Left ventricle myocardium superior (tissue), 1 donor: ENCODE results near the gene UBTD2. TPM values are rescaled to one million over a fixed set of nuclear protein-coding genes. Genes with fewer than 3 reads are reported as not detected.
"Not testable (repeated sequence)": the region's sequence is repeated elsewhere in the genome, so short reads cannot be mapped to it uniquely, and the experiment has no call there.

ENCODE experiments used
- ATAC-seq: fragments of 200-7000 bp; cut with Tn5 transposase; one replicate; pipeline ENCODE4 v1.9.1; 2020; ENCODE audit warnings: mild to moderate bottlenecking, moderate library complexity
- DNase-seq: peaks from one replicate; pipeline ENCODE4 v3.0.0-alpha.2; 2020
- intact Hi-C: fragments of 100-400 bp; cut with micrococcal nuclease; formaldehyde crosslinking; loops from one replicate; pipeline ENCODE4 v1.11.0; 2022
- long read RNA-seq: library from polyadenylated mRNA; unstranded; transcript quantifications from one replicate; pipeline ENCODE4 v2.0.0, GENCODE V29; 2021
- total RNA-seq: library from RNA; stranded (reverse); fragmentation: NEBNext Ultra II Directional; extraction: Animal tissue kit (Norgen Biotek cat#: 25700); gene quantifications from one replicate; pipeline ENCODE4 v1.2.1, GENCODE V29; 2021
- donor health status: DM: no; HTN: yes; CAD: no; lungs with severe emphysema.

UBTD2 gene, protein sequence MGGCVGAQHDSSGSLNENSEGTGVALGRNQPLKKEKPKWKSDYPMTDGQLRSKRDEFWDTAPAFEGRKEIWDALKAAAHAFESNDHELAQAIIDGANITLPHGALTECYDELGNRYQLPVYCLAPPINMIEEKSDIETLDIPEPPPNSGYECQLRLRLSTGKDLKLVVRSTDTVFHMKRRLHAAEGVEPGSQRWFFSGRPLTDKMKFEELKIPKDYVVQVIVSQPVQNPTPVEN
- total RNA-seq: 8.7 TPM
- long read RNA-seq, transcript UBTD2-201 (3 exons, 3,301 nt): major isoform, 29 of 32 reads
- long read RNA-seq, partial matches to known transcripts: 0 of 32 reads
- long read RNA-seq, other reads (novel, unspliced or antisense): 3 of 32 reads

GRCh38 chr5:172283020-172283861 lies at the start of gene UBTD2:
TSS of gene UBTD2 (minus strand) at chr5:172283764. CDS start at chr5:172283665, 99 bp downstream.
- ATAC-seq: peak; percentile 88
- peak; percentile 92 for DNase-seq
- intact Hi-C loops: no loop called here

GRCh38 chr5:172326901-172327300 lies 43.3 kb upstream of the UBTD2 start:
- ATAC-seq, intact Hi-C loops, DNase-seq: not testable (repeated sequence)

GRCh38 chr5:172325452-172325851 lies 41.9 kb upstream of the UBTD2 start:
- DNase-seq (no peak), ATAC-seq (no peak)
- intact Hi-C loops: no loop called here

- ATAC-seq: no peak
Measured at GRCh38 chr5:172322028-172322965, 38.7 kb upstream of the UBTD2 start.

GRCh38 chr5:172321593-172321992 lies 38.0 kb upstream of the UBTD2 start:
- intact Hi-C loops: no loop called here
- ATAC-seq (no peak), DNase-seq (no peak)

More at GRCh38 chr5:172322028-172322965, 38.7 kb upstream of the UBTD2 start:
- DNase-seq: no peak
- intact Hi-C loops: no loop called here

GRCh38 chr5:172319708-172320441 lies 36.3 kb upstream of the UBTD2 start:
- DNase-seq (no peak), ATAC-seq (peak; percentile 53)
- intact Hi-C loops: no loop called here

DNA sequence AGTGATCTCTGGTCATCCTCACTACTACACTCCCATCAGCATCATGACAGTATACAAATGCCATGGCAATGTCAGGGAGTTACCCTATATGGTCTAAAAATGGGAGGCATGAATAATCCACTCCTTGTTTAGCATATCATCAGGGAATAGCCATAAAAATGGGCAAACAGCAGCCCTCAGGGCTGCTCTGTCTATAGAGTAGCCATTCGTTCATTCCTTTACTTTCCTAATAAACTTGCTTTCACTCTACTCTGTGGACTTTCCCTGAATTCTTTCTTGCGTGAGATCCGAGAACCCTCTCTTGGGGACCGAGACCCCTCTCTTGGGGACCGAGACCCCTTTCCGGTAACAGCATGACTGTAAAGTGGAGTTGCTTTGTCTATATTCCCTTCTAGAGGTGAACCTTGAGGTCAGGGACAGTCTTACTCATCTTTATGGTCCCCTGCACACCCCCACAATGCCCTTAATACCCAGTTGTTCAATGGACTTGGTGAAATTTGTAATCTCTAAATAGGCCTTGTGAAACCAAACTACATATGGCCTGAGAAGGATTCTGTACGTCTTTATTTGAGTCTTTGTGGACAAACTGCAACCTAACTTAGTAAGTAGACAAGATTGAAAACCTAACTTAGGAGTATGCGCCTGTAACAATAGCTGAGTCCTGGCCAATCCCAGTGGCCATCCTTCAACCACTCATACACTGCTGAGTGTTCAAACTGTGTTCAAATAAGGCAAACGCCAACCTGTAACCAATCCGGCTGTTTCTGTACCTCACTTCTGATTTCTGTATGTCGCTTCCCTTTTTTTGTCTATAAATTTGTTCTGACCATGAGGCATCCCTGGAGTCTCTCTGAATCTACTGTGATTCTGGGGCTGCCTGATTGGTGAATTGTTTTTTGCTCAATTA lies 32.3 kb upstream of the UBTD2 start:
- intact Hi-C loops: no loop called here

DNA sequence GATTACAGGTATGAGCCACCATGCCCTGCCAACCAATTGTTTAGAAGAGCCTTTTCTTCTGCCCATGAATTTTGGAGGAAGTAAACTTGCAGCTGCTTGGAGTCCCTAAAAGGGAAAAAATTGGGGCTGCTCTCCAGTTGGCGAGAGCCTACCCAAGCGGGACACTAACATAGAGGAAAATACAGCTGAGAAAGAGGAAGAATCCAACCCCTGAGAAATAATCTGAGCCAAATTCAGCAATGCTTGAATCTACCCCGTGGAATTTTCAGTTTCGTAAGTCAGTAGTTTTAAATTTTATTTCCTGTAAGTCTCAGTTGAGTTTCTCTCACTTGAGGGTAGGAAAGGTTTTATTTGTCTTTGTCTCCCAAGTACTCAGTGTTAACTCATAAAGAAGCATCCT lies 30.4 kb upstream of the UBTD2 start:
- intact Hi-C loops: no loop called here
- ATAC-seq: no peak
- no peak for DNase-seq

More for the DNA sequence above, 32.3 kb upstream of the UBTD2 start:
- ATAC-seq (no peak), DNase-seq (no peak)

DNA sequence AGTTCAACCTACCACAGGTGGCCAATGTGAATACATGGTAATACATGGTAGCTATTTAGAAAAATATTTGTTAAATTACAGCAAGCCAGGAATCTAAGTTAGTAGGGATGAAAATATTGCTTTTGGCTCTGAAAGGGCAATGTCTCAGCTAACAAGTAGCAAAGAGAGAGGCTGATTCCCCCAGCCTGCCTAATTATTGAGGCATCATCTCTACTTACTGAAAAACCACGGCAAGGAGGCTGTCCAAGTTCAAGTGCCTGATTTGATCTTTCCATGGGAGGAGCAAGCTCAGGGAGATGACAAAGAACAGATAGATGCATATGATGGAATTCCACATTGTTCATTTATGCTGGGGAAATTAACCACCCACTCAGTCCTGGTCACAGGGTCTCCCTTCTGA lies 28.7 kb upstream of the UBTD2 start:
- ATAC-seq: no peak
- DNase-seq: no peak
- intact Hi-C loops: no loop called here

GRCh38 chr5:172311605-172312004 lies 28.0 kb upstream of the UBTD2 start:
- ATAC-seq: no peak
- no peak for DNase-seq
- intact Hi-C loops: no loop called here

DNA sequence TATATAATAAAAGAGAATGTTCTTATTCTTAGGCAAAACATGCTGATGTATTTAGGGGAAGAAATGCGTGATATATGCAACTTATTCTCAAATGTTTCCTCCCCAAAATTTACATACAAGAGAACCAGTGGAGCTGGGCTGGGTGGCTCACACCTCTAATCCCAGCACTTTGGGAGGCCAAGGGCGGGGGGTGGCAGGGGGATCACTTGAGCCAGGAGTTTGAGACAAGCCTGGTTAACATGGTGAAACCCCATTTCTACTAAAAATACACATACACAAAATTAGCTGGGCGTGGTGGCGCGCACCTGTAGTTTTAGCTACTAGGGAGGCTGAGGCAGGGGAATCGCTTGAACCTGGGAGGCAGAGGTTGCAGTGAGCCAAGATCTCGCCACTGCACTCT lies 27.5 kb upstream of the UBTD2 start:
- DNase-seq: no peak
- ATAC-seq: no peak
- intact Hi-C loops: no loop called here

DNA sequence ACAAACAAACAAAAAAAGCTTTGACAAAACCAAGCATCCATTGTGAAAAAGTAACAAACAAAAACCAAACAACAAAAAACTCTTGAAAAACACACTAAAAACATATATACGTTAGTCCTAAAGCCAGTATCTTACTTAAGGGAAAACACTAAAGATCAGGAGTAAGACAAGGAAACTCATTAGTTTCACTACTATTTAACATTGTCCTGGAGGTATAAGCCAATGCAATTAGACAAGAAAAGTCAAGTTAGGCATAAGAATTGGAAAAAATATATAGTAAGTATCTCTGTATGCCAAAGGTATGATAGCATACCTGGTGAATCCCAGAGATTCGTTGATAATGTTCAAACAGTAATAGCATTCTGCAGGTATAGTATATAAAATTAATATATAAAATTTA lies 21.8 kb upstream of the UBTD2 start:
- intact Hi-C loops: no loop called here
- DNase-seq: no peak

DNA sequence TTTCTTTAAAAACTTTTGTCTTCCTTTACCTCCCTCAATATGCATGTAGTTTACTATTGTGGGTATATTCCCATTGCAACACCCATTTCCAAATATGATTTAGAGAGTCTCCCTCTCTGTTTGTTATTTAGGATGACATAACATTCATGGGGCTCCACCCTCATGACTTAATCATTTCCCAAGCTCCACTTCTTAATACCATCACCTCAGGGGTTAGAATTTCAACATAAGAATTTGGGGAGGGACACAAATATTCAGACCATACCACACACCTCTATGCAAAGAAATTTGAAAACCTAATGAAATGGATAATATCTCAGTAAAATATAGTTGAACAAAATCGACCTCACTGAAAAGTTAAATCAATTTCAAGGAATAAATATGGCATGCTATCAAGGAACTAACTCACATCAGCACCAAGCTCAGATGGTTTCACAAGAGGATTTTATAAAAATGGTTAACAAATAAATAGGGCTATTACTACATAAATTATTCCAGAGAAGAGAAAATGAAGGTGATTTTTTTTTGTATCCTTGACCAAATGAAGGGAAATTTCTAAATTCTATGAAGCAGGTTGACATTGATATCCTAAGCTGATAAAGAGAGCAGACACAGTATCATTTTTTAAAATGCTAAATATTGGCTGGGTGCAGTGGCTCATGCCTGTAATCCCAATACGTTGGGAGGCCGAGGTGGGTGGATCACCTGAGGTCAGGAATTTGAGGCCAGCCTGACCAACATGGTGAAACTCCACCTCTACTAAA lies 20.2 kb upstream of the UBTD2 start:
- intact Hi-C loops: no loop called here
- DNase-seq (no peak), ATAC-seq (no peak)

More for the DNA sequence above, 21.8 kb upstream of the UBTD2 start:
- ATAC-seq: no peak

DNA sequence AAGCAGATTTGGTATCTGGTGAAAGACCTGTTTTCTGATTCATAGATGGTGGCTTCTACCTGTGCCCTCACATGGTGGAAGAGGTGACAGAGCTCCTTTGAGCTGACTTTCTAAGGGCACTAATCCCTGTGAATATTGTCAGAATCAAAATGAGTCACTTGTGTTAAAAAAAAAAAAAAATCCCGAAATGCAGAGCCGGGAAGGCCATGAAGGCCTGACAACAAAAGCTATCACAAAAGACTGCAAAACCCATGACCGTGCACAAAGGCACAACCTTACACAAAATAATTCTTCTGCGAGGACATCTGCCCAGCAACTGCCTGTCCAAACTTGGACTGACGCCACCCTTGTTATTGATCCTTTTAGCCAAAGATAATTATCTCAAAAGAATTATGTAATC lies 19.6 kb upstream of the UBTD2 start:
- DNase-seq (no peak), ATAC-seq (no peak)
- intact Hi-C loops: no loop called here

GRCh38 chr5:172302047-172302710 lies 18.6 kb upstream of the UBTD2 start:
- ATAC-seq (no peak), DNase-seq (no peak)
- intact Hi-C loops: no loop called here

DNA sequence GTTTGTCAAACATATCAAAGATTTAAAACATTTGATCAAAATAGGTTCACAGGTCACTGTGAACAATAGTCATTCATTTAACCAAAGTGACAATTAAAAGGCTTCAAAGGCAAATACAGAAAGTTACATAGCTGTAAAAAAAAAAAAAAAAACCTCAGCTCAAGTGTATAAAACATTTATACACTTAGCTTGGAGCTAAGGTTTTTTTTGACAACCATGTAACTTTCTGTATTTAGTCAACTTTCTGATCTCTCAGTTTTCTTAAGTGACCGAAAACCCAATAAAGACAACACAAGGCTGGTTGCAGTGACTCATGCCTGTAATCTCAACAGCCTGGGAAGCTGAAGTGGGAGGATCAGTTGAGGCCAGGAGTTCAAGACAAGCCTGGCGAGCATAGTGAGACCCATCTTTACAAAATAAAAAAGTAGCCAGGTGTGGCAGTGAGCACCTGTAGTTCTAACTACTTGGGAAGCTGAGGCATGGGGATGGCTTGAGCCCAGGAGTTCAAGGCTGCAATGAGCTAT lies 16.4 kb upstream of the UBTD2 start:
- DNase-seq (no peak), ATAC-seq (no peak)
- intact Hi-C loops: no loop called here
